Left cardiac atrium (tissue), 4 donors: ENCODE data around the gene KPNA3. TPM values are rescaled to one million over a fixed set of nuclear protein-coding genes. Genes with fewer than 3 reads are reported as not detected.
A peak's percentile ranks its signal among the peaks of the same experiment; 100 is the strongest.
"Not testable (repeated sequence)": the region's sequence is repeated elsewhere in the genome, so short reads cannot be mapped to it uniquely, and the experiment has no call there.

Experiments used
- ATAC-seq, 2 donors: fragments of 200-7000 bp; cut with Tn5 transposase; one replicate each; pipeline ENCODE4 v1.9.1; 2020; ENCODE audit warnings: mild to moderate bottlenecking in 2 of 2, moderate library complexity in 2 of 2
- DNase-seq: peaks from one replicate; pipeline ENCODE4 v3.0.0-alpha.2; 2020
- intact Hi-C, 2 donors: fragments of 100-400 bp; cut with DNase I; formaldehyde crosslinking; loops; one replicate each; pipeline versions ENCODE4 v1.14.1 to v1.15.1; 2022 to 2023
- total RNA-seq, 2 donors: library from RNA; stranded (reverse); fragmentation: NEBNext Ultra II Directional; extraction: Animal tissue kit (Norgen Biotek cat#: 25700); gene quantifications; one replicate each; pipeline ENCODE4 v1.2.1, GENCODE V29; 2021
- donor health status: DM: no; HTN: yes; CAD: no.
- donor health status: DM: no; HTN: yes; CAD: no; lungs with severe emphysema.
- donor health status: DM: yes; HTN: yes; CAD: no.
- donor health status: Dilated cardiomyopathy.

The KPNA3 gene
- total RNA-seq, 2 donors from 2014 or later, result 39.3 to 44.9 TPM

GRCh38 chr13:49772828-49773227, 19.7 kb downstream of the KPNA3 start:
- intact Hi-C loops, result no loop called here
- no peak for ATAC-seq
- DNase-seq, result no peak

- intact Hi-C loops, DNase-seq, ATAC-seq: not testable (repeated sequence)
Observed at GRCh38 chr13:49761811-49762210, 30.7 kb downstream of the KPNA3 start.

- DNase-seq, result no peak
- no peak for ATAC-seq
- intact Hi-C loops, result no loop called here
Observed at GRCh38 chr13:49760558-49760957, 31.9 kb downstream of the KPNA3 start.

DNA sequence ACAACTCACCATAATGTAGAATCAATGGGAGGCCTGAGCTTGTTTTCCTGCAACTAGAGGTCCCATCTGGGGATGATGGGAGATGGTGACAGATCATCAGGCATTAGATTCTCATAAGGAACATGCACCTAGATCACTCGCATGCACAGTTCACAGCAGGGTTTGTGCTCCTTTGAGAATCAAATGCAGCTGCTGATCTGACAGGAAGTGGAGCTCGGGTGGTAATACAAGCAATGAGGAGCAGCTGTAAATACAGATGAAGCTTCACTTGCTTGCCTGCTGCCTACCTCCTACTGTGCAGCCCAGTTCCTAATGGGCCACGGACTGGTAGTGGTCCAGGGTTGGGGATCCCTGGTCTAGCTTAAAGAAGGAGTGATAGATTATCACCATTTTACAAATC, 33.0 kb downstream of the KPNA3 start:
- DNase-seq (no peak), ATAC-seq (no peak)
- intact Hi-C loops, result no loop called here

DNA sequence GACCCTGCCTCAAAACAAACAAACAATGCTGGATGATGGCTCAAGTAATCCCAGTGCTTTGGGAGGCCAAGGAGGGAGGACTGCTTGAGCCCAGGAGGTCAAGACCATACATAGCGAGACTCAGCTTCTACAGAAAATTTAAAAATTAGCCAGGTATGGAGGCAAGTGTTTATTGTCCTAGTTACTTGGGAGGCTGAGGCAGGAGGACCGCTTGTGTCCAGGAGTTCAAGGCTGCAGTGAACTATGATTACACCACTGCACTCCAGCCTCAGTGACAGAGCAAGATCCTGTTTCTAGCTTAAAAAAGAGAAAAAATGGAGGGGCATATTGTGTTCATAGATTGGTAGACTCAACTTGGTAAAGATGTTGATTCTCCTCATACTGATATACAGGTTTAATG, 36.2 kb downstream of the KPNA3 start:
- intact Hi-C loops, result no loop called here
- DNase-seq (no peak), ATAC-seq (no peak)

GRCh38 chr13:49754146-49754545, 38.3 kb downstream of the KPNA3 start:
- intact Hi-C loops, result no loop called here
- no peak for ATAC-seq

DNA sequence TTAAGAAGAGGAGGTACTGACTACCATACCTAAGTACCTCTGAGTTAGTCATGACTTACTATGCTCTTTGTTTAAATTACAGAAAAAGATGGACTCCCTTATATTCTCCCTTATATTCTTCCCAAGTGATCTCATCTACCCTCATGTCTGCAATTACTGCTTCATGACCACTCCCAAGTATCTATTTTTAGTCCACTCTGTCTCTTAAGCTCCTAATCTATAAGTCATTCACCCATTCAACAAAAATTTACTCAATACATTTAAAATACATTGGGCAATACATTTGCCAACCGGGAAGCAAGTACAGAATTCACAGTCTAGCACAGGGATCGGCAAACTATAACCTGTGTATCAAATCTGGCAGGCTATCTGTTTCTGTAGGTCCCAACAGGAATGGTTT, 42.6 kb downstream of the KPNA3 start:
- intact Hi-C loops, result no loop called here
- DNase-seq, result no peak
- no peak for ATAC-seq

More at GRCh38 chr13:49754146-49754545, 38.3 kb downstream of the KPNA3 start:
- no peak for DNase-seq

GRCh38 chr13:49746111-49746510, 46.4 kb downstream of the KPNA3 start:
- intact Hi-C loops, result no loop called here
- ATAC-seq (peak in 1 of 2 donors; percentile 66), DNase-seq (peak; percentile 24)

GRCh38 chr13:49740870-49741269, 51.6 kb downstream of the KPNA3 start:
- DNase-seq, result no peak
- intact Hi-C loops, result no loop called here

DNA sequence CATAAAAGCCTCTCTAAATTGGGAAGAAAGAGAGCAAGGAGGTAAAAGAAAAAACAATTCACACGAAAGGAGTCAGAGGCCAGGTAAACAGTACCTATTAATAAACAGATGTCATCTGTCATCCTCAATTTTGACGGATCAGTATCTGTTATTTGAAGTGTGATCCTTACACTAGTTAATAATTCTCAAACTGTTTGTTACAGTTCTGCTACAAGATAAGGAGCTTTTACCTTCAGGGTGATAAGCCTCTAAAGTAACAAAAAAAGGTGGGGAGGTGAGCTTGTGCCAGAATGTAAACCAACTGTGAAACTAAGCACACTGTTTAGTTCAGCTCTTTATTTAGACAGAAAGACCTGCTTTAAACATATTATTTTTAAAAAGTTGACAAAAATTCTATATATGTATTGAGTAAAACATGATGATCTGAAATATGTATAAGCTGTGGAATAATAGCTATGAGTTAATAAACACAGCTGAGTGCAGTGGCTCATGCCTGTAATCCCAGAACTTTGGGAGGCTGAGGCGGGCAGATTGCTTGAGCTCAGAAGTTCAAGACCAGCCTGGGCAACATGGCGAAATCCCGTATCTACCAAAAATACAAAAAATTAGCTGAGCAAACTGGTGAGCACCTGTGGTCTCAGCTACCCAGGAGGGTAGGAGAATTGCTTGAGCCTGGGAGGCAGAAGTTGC, 52.8 kb downstream of the KPNA3 start:
- DNase-seq, result no peak
- ATAC-seq, result no peak
- intact Hi-C loops, result no loop called here

More at GRCh38 chr13:49740870-49741269, 51.6 kb downstream of the KPNA3 start:
- no peak for ATAC-seq

- ATAC-seq (no peak), DNase-seq (no peak)
- intact Hi-C loops, result no loop called here
Observed at GRCh38 chr13:49733181-49733951, 59.1 kb downstream of the KPNA3 start.

DNA sequence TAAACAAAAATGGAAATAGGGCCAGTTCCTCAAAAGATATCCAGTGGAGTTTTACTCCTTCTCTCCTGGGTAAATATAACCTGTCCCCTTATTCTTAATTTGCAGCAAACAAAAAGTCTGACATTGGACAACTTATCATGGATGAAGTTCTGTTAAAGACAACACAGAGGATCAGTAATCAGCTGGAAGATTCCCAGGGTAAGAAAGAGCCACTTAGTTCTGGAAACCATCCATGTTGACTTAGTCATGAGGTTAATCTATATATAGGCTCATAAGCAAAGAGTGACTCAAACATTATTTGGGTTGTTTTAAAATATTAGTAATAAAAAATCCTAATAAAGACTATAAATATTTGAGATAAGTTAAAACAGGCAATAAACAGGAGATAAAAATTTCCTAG, 60.7 kb downstream of the KPNA3 start:
- DNase-seq (no peak), ATAC-seq (peak in 1 of 2 donors; percentile 66)
- intact Hi-C loops, result no loop called here

GRCh38 chr13:49716615-49717014, 75.9 kb downstream of the KPNA3 start:
- no peak for DNase-seq
- no peak for ATAC-seq
- intact Hi-C loops, result no loop called here

DNA sequence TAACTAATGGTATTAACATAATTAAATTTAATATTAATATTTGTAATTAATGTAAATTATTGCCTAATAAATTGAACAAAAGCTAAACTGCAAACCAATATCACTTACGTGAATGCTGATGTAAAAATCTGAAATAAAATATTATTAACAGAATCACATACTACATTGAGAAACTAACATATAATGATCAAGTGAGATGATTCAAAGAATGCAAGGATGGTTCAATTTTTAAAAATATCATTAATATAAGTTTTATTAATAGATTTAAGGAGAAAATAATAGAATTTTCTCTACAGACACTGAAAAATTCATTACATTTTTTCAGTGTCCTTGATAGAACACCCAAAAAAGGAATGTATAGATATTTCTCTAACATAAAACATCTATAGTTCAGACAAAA, 77.7 kb downstream of the KPNA3 start:
- ATAC-seq (no peak), DNase-seq (no peak)
- intact Hi-C loops, result no loop called here

DNA sequence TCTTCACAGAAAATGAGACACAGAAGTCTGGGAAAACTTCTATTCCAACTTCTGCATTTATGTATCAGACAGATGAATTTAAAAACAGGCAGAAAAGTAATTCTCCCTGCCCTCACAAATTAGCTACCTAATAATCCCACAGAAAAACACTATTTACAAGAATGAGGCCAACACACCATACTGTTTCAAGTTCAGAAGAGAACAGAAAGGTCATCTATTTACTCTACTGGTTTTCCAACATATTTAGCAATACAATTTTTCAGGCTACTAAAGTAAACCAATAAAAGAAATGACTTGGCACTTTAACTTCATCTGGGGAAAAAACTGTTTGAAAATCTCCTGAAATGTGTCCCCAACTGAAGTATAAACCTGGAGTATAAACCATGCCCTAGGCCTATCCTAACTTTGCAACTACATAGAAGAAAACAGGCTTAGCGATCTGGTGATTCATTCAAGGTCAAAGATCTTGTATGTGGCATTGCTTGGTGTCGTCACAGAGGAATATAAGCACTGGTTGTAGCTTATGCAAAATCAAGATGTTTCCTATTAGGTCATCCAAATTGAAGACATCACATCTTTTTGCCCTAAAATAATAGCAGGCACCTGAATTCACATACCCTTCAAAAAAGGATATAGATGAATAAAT, 81.1 kb downstream of the KPNA3 start:
- DNase-seq, result no peak
- no peak for ATAC-seq
- intact Hi-C loops, result no loop called here

GRCh38 chr13:49704264-49704663, 88.2 kb downstream of the KPNA3 start:
- DNase-seq, ATAC-seq, intact Hi-C loops: not testable (repeated sequence)

DNA sequence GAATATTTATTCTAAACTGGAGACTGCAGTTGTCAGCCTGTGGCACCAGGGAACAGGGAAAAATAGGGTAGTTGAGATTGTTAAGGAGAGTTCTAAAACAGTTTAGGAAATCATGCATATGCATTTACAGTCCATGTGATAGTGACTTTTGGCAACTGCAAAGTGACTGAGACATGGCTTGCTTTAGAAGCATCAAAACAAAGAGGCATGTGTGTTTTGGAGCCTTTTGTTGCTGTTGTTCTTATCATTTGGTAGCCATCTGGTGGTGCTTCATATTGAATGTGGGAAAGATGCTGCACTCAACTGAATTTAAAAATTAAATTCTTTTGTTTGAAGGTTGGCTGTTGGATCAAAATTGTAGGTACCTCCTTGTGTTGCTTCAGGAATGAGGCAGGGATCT, 91.0 kb downstream of the KPNA3 start:
- DNase-seq (no peak), ATAC-seq (no peak)
- intact Hi-C loops, result no loop called here

GRCh38 chr13:49697468-49697867, 95.0 kb downstream of the KPNA3 start:
- intact Hi-C loops, result no loop called here
- DNase-seq (no peak), ATAC-seq (no peak)

GRCh38 chr13:49694446-49694845, 98.0 kb downstream of the KPNA3 start:
- intact Hi-C loops, result loop anchor here in 1 of 2 donors (5.0 kb wide), 1 partner anchor 98 kb away; the partner anchor contains the start of gene KPNA3

GRCh38 chr13:49693877-49694276, 98.6 kb downstream of the KPNA3 start:
- ATAC-seq, result no peak
- intact Hi-C loops, result loop anchor here in 1 of 2 donors (5.0 kb wide), 1 partner anchor 98 kb away; the partner anchor contains the start of gene KPNA3
- DNase-seq, result no peak

More at GRCh38 chr13:49694446-49694845, 98.0 kb downstream of the KPNA3 start:
- ATAC-seq, result no peak
- DNase-seq, result no peak
